NOMO-1 treated with DMSO at 0.1 percent for 48 hours (cell line): ENCODE data around the gene LTB4R2.

ENCODE experiments used
- DNase-seq: peaks from one replicate; lab custom pipeline; 2025; ENCODE audit not compliant: unreplicated experiment; lab: John Stamatoyannopoulos, UW

LTB4R2 gene

GRCh38 chr14:24298892-24299254, 11.1 kb upstream of the LTB4R2 start:
- no peak for DNase-seq

GRCh38 chr14:24299255-24300191, 10.4 kb upstream of the LTB4R2 start, which contains the start of the genes DHRS1 and NOP9:
Gene DHRS1, minus strand, starts transcription at chr14:24299780. Its CDS starts 674 bp downstream, at chr14:24299106.
Gene NOP9, plus strand, starts transcription at chr14:24299850. Its CDS starts 105 bp downstream, at chr14:24299955.
- DNase-seq: peak; percentile 76

GRCh38 chr14:24300326-24300980, 9.5 kb upstream of the LTB4R2 start:
- no peak for DNase-seq

GRCh38 chr14:24304019-24304387, 5.9 kb upstream of the LTB4R2 start:
- no peak for DNase-seq

- DNase-seq: no peak
Observed at GRCh38 chr14:24307156-24307574, 2.8 kb upstream of the LTB4R2 start.

GRCh38 chr14:24307575-24308341, 2.2 kb upstream of the LTB4R2 start, which contains the start of gene CIDEB:
Gene CIDEB, minus strand, starts transcription at chr14:24307977. Its CDS starts 119 bp downstream, at chr14:24307858.
- peak; percentile 46 for DNase-seq

GRCh38 chr14:24308342-24309124, 1.4 kb upstream of the LTB4R2 start:
- no peak for DNase-seq

- DNase-seq: no peak
Observed at GRCh38 chr14:24310265-24310645, 315 bp downstream of the LTB4R2 start.

- DNase-seq: peak; percentile 70
Observed at GRCh38 chr14:24310646-24311604, 985 bp downstream of the LTB4R2 start, which contains the start of gene LTB4R. Gene LTB4R, plus strand, starts transcription at chr14:24311502. Its CDS starts 4,150 bp downstream, at chr14:24315652.

- peak; percentile 58 for DNase-seq
Observed at GRCh38 chr14:24311837-24312615, 2.1 kb downstream of the LTB4R2 start.

- DNase-seq: peak; percentile 84
Observed at GRCh38 chr14:24312736-24313507, 3.0 kb downstream of the LTB4R2 start.

GRCh38 chr14:24313913-24314312, 4.0 kb downstream of the LTB4R2 start:
- DNase-seq: peak; percentile 62

GRCh38 chr14:24314377-24315193, 4.6 kb downstream of the LTB4R2 start:
- no peak for DNase-seq

- no peak for DNase-seq
Observed at GRCh38 chr14:24315243-24315806, 5.4 kb downstream of the LTB4R2 start.

GRCh38 chr14:24315807-24316596, 6.1 kb downstream of the LTB4R2 start:
- no peak for DNase-seq

GRCh38 chr14:24316597-24316950, 6.6 kb downstream of the LTB4R2 start:
- DNase-seq: no peak
